Raji (cell line): ENCODE results near the gene KRTAP1-1.

Source experiments
- POLR2A ChIP-seq: IDR thresholded peaks from 2 replicates; pipeline ENCODE4 v1.6.1; 2011; ENCODE audit warnings: low read depth, low read length, control low read depth; ENCODE audit not compliant: insufficient read depth

The KRTAP1-1 gene

GRCh38 chr17:40995116-40995515, 46.1 kb downstream of the KRTAP1-1 start:
- no peak for TF ChIP-seq POLR2A

- TF ChIP-seq POLR2A, result no peak
These were observed 47.4 kb downstream of the KRTAP1-1 start, which contains the start of gene KRTAP3-3 for GRCh38 chr17:40993839-40994238. Gene KRTAP3-3, minus strand, starts transcription at chr17:40994164. Its CDS starts 67 bp downstream, at chr17:40994097.

- TF ChIP-seq POLR2A, result no peak
These were observed 48.2 kb downstream of the KRTAP1-1 start for GRCh38 chr17:40993084-40993483.

- TF ChIP-seq POLR2A, result no peak
These were observed 48.6 kb downstream of the KRTAP1-1 start for GRCh38 chr17:40992666-40993065.
